ENCODE measurements around the gene PDZD2.

PDZD2 gene

GRCh38 chr5:31632460-31632859, 6.5 kb upstream of the PDZD2 start:
- H2AFZ ChIP-seq (ENCODE audit: low read length) = no peak overlapping the region

DNA sequence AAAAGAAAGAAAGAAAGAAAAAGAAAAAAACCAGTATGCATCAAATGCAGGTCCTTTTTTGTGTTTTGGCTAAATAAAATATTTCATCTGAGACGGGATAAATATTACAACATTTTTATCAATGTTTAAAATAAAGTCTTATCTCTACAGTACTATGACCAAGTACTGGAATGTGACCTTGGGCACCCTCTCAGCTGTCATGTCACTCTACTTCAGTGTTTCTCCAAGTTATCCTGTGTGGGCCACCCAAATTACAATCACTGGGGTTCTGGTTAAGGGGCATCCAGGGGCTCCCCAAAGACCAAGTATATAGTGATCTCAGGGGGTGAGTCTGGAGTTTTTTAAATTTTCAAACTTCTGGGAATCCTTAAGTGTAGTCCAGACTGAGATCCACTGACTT, 3.5 kb upstream of the PDZD2 start:
- Histone ChIP-seq H3K27me3 (ENCODE audit: insufficient read depth, low read length, poor library complexity, severe bottlenecking) (peaks cover 13% of the 10 kb centered on the region), H3K9me2 (replicated peaks; ENCODE audit: low read depth, low read length) (no peaks in the 10 kb centered on the region), H3K4me1 (ENCODE audit: insufficient read depth, low read length, poor library complexity, severe bottlenecking) (peaks cover 4% of the 10 kb centered on the region), H4K20me1 (ENCODE audit: insufficient read depth, low read length, poor library complexity, severe bottlenecking) (no peaks in the 10 kb centered on the region), H3K79me2 (ENCODE audit: insufficient read depth, low read length) (no peaks in the 10 kb centered on the region), H3K4me3 (ENCODE audit: low read length, poor library complexity, severe bottlenecking) (no peak overlapping the region), H2AFZ (ENCODE audit: low read length) (no peak overlapping the region), H3F3A (ENCODE audit: low read depth) (no peaks in the 10 kb centered on the region), H3K9ac (ENCODE audit: low read depth, low read length, poor library complexity, severe bottlenecking) (no peak overlapping the region), H3K36me3 (ENCODE audit: insufficient read depth, low read length) (no peaks in the 10 kb centered on the region), H3K9me3 (ENCODE audit: insufficient read depth, low read depth, low read length) (no peaks in the 10 kb centered on the region), H3K4me2 (ENCODE audit: low read depth, low read length, poor library complexity, severe bottlenecking) (no peak overlapping the region)
- TF ChIP-seq EZH2phosphoT487 (IDR thresholded peaks at IDR 0.05; ENCODE audit: borderline replicate concordance) = no peak
- TF ChIP-seq, protein P1, sequence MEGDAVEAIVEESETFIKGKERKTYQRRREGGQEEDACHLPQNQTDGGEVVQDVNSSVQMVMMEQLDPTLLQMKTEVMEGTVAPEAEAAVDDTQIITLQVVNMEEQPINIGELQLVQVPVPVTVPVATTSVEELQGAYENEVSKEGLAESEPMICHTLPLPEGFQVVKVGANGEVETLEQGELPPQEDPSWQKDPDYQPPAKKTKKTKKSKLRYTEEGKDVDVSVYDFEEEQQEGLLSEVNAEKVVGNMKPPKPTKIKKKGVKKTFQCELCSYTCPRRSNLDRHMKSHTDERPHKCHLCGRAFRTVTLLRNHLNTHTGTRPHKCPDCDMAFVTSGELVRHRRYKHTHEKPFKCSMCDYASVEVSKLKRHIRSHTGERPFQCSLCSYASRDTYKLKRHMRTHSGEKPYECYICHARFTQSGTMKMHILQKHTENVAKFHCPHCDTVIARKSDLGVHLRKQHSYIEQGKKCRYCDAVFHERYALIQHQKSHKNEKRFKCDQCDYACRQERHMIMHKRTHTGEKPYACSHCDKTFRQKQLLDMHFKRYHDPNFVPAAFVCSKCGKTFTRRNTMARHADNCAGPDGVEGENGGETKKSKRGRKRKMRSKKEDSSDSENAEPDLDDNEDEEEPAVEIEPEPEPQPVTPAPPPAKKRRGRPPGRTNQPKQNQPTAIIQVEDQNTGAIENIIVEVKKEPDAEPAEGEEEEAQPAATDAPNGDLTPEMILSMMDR (conservative IDR thresholded peaks at IDR 0.05; ENCODE audit: low read length) = no peak

More at GRCh38 chr5:31632460-31632859, 6.5 kb upstream of the PDZD2 start:
- no peak overlapping the region for H3K4me3 ChIP-seq (ENCODE audit: low read length, poor library complexity, severe bottlenecking)
- no peaks in the 10 kb centered on the region for H3K79me2 ChIP-seq (ENCODE audit: insufficient read depth, low read length)
- no peaks in the 10 kb centered on the region for H3K4me1 ChIP-seq (ENCODE audit: insufficient read depth, low read length, poor library complexity, severe bottlenecking)
- no peak overlapping the region for H3K9ac ChIP-seq (ENCODE audit: low read depth, low read length, poor library complexity, severe bottlenecking)
- no peak overlapping the region for H3K4me2 ChIP-seq (ENCODE audit: low read depth, low read length, poor library complexity, severe bottlenecking)
- no peaks in the 10 kb centered on the region for H3K27me3 ChIP-seq (ENCODE audit: insufficient read depth, low read length, poor library complexity, severe bottlenecking)
- H3K36me3 ChIP-seq (ENCODE audit: insufficient read depth, low read length) = no peaks in the 10 kb centered on the region
- no peaks in the 10 kb centered on the region for H3K9me2 ChIP-seq (replicated peaks; ENCODE audit: low read depth, low read length)
- H3K9me3 ChIP-seq (ENCODE audit: insufficient read depth, low read depth, low read length) = no peaks in the 10 kb centered on the region
- TF ChIP-seq, protein P1 (conservative IDR thresholded peaks at IDR 0.05; ENCODE audit: low read length) = no peak
- no peak for TF ChIP-seq EZH2phosphoT487 (IDR thresholded peaks at IDR 0.05; ENCODE audit: borderline replicate concordance)
- no peaks in the 10 kb centered on the region for H3F3A ChIP-seq (ENCODE audit: low read depth)
- no peaks in the 10 kb centered on the region for H4K20me1 ChIP-seq (ENCODE audit: insufficient read depth, low read length, poor library complexity, severe bottlenecking)

GRCh38 chr5:31637851-31638250, 1.1 kb upstream of the PDZD2 start:
- TF ChIP-seq EZH2phosphoT487 (IDR thresholded peaks at IDR 0.05; ENCODE audit: borderline replicate concordance) = no peak
- TF ChIP-seq, protein P1 (conservative IDR thresholded peaks at IDR 0.05; ENCODE audit: low read length) = no peak
- Histone ChIP-seq H3K4me1 (ENCODE audit: insufficient read depth, low read length, poor library complexity, severe bottlenecking) (peaks cover 4% of the 10 kb centered on the region), H3K79me2 (ENCODE audit: insufficient read depth, low read length) (no peaks in the 10 kb centered on the region), H3K9me2 (replicated peaks; ENCODE audit: low read depth, low read length) (no peaks in the 10 kb centered on the region), H3K4me3 (ENCODE audit: low read length, poor library complexity, severe bottlenecking) (no peak overlapping the region), H3K9me3 (ENCODE audit: insufficient read depth, low read depth, low read length) (no peaks in the 10 kb centered on the region), H4K20me1 (ENCODE audit: insufficient read depth, low read length, poor library complexity, severe bottlenecking) (no peaks in the 10 kb centered on the region), H3K27me3 (ENCODE audit: insufficient read depth, low read length, poor library complexity, severe bottlenecking) (peaks cover 18% of the 10 kb centered on the region), H3K9ac (ENCODE audit: low read depth, low read length, poor library complexity, severe bottlenecking) (no peak overlapping the region), H3K4me2 (ENCODE audit: low read depth, low read length, poor library complexity, severe bottlenecking) (no peak overlapping the region), H3F3A (ENCODE audit: low read depth) (no peaks in the 10 kb centered on the region), H3K36me3 (ENCODE audit: insufficient read depth, low read length) (no peaks in the 10 kb centered on the region), H2AFZ (ENCODE audit: low read length) (no peak overlapping the region)

Measured in Loucy (cell line).